Upper lobe of right lung (tissue), 1 donor: ENCODE results near the gene NPAT. TPM values are rescaled to one million over a fixed set of nuclear protein-coding genes. Genes with fewer than 3 reads are reported as not detected.

Source experiments
- ATAC-seq: fragments of 200-7000 bp; cut with Tn5 transposase; one replicate; pipeline ENCODE4 v1.9.1; 2020; ENCODE audit warnings: mild to moderate bottlenecking, moderate library complexity
- DNase-seq: peaks from one replicate; pipeline ENCODE4 v3.0.0-alpha.2; 2020
- H3K27ac ChIP-seq: fragments of 200-600 bp; one replicate; pipeline ENCODE4 v1.8.0; 2022
- H3K27me3 ChIP-seq: fragments of 200-600 bp; one replicate; pipeline ENCODE4 v1.8.0; 2022; ENCODE audit warnings: mild to moderate bottlenecking
- H3K36me3 ChIP-seq: fragments of 200-600 bp; one replicate; pipeline ENCODE4 v1.8.0; 2022
- H3K4me1 ChIP-seq: fragments of 200-600 bp; one replicate; pipeline ENCODE4 v1.8.0; 2022
- H3K4me3 ChIP-seq: fragments of 200-600 bp; one replicate; pipeline ENCODE4 v1.8.0; 2022; ENCODE audit warnings: mild to moderate bottlenecking
- H3K9me3 ChIP-seq: fragments of 200-600 bp; one replicate; pipeline ENCODE4 v1.8.0; 2022
- CTCF ChIP-seq: fragments of 200-600 bp; IDR thresholded peaks from one replicate; pipeline ENCODE4 v1.8.0; 2022; ENCODE audit warnings: antibody characterized with exemption
- intact Hi-C: fragments of 100-400 bp; cut with DNase I; formaldehyde crosslinking; loops from one replicate; pipeline ENCODE4 v1.11.0; 2022
- total RNA-seq: library from RNA; stranded (reverse); fragmentation: NEBNext Ultra II Directional; extraction: Animal tissue kit (Norgen Biotek cat#: 25700); gene quantifications from one replicate; pipeline ENCODE4 v1.2.1, GENCODE V29; 2021
- donor health status: DM: no; HTN: yes; CAD: no; lungs with severe emphysema.

The NPAT gene
- total RNA-seq, 1 donor from 2014 or later: 15.0 TPM

GRCh38 chr11:108207683-108208060 is 14.8 kb downstream of the NPAT start:
- Histone ChIP-seq H3K27me3 (no peaks in the 10 kb centered on the region), H3K36me3 (peaks cover 45% of the 10 kb centered on the region), H3K4me3 (no peak overlapping the region), H3K27ac (no peak overlapping the region), H3K9me3 (no peaks in the 10 kb centered on the region), H3K4me1 (no peaks in the 10 kb centered on the region)
- TF ChIP-seq CTCF: no peak
- ATAC-seq (no peak), DNase-seq (no peak)
- intact Hi-C loops: no loop called here

GRCh38 chr11:108206969-108207682 is 15.3 kb downstream of the NPAT start:
- no peaks in the 10 kb centered on the region for H3K27me3 ChIP-seq
- no peak overlapping the region for H3K27ac ChIP-seq
- intact Hi-C loops: no loop called here
- H3K36me3 ChIP-seq: peaks cover 41% of the 10 kb centered on the region
- no peaks in the 10 kb centered on the region for H3K9me3 ChIP-seq
- no peak for ATAC-seq
- TF ChIP-seq CTCF: no peak
- no peak for DNase-seq
- H3K4me1 ChIP-seq: no peaks in the 10 kb centered on the region
- H3K4me3 ChIP-seq: no peak overlapping the region

GRCh38 chr11:108206171-108206570 is 16.3 kb downstream of the NPAT start:
- Histone ChIP-seq H3K27ac (no peak overlapping the region), H3K9me3 (no peaks in the 10 kb centered on the region), H3K27me3 (no peaks in the 10 kb centered on the region), H3K36me3 (peaks cover 38% of the 10 kb centered on the region), H3K4me3 (no peak overlapping the region), H3K4me1 (no peaks in the 10 kb centered on the region)
- DNase-seq (no peak), ATAC-seq (no peak)
- TF ChIP-seq CTCF: no peak
- intact Hi-C loops: no loop called here

- Histone ChIP-seq H3K27ac (no peak overlapping the region), H3K27me3 (no peaks in the 10 kb centered on the region), H3K4me1 (no peaks in the 10 kb centered on the region), H3K4me3 (no peak overlapping the region), H3K36me3 (peaks cover 27% of the 10 kb centered on the region), H3K9me3 (no peaks in the 10 kb centered on the region)
- no peak for DNase-seq
- ATAC-seq: no peak
- intact Hi-C loops: no loop called here
- no peak for TF ChIP-seq CTCF
Observed at GRCh38 chr11:108204929-108205499, 17.4 kb downstream of the NPAT start.

GRCh38 chr11:108204376-108204775 is 18.1 kb downstream of the NPAT start:
- Histone ChIP-seq H3K27ac (no peak overlapping the region), H3K36me3 (peaks cover 24% of the 10 kb centered on the region), H3K4me1 (no peaks in the 10 kb centered on the region), H3K27me3 (no peaks in the 10 kb centered on the region), H3K9me3 (no peaks in the 10 kb centered on the region), H3K4me3 (no peak overlapping the region)
- DNase-seq (no peak), ATAC-seq (no peak)
- TF ChIP-seq CTCF: no peak
- intact Hi-C loops: no loop called here
